GM23248 (cell line): ENCODE results near the gene SLC34A1.

Experiments used
- EZH2 ChIP-seq: fragments of 200-600 bp; sonication (generic); IDR thresholded peaks from 2 replicates; pipeline ENCODE4 v1.6.1; 2018; ENCODE audit warnings: antibody characterized with exemption, mild to moderate bottlenecking; ENCODE audit not compliant: insufficient read depth, poor library complexity, severe bottlenecking
- EZH2phosphoT487 ChIP-seq: fragments of 200-600 bp; sonication (generic); IDR thresholded peaks from 2 replicates; pipeline ENCODE4 v1.6.1; 2018; ENCODE audit warnings: antibody characterized with exemption, moderate library complexity, mild to moderate bottlenecking, low read depth; ENCODE audit not compliant: insufficient read depth

DNA sequence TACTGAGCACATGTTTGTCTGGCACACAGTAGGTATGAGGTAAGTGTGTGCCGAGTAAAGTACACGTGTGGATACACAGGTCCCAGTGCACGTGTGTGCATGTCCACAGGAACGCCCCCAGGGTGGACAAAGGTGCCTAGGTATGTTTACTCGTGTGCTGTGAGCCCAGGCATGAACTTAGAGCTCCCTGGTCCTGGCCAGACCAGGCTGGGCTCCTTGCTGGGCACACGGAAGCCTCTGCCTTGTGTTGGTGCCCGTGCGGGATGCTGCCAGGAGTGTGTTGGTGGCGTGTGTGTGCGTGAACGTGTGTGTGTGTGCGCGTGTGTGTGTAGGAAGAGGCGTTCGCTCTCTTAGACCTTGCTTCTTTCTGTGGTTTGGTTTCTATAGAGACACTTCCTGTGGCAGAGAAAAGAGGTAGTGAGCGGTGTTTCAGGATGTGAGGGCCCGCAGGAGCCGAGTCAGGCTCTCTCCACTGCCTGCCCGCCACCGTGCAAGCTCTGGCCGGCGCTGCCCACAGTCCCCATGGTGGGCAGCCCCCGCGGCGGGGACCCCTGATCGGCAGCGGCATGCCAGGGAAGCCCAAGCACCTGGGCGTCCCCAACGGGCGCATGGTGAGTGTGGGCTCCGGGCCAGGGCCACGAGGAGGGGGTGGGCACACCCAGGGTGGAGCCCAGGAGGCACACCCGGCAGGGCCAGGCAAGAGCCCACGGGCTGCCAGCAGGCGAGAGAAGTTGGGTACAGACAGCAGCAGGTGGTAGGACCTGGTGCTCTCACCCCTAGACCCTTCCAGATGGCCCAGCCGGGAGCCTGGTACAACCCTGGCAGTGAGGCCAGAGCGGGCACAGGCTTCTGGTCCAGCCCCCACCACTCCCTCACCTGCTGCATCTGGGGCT lies 26.5 kb upstream of the SLC34A1 start, which contains the start of gene RGS14:
- no peak for TF ChIP-seq EZH2
- no peak for TF ChIP-seq EZH2phosphoT487
